NCI-H2081 treated with DMSO at 0.1 percent for 48 hours (cell line): Measurements from ENCODE around the gene ADK.
A peak's percentile ranks its signal among the peaks of the same experiment; 100 is the strongest.
"Not testable (repeated sequence)": the region's sequence is repeated elsewhere in the genome, so short reads cannot be mapped to it uniquely, and the experiment has no call there.

Experiments
- DNase-seq: peaks from one replicate; lab custom pipeline; 2025; lab: John Stamatoyannopoulos, UW

Gene ADK

DNA sequence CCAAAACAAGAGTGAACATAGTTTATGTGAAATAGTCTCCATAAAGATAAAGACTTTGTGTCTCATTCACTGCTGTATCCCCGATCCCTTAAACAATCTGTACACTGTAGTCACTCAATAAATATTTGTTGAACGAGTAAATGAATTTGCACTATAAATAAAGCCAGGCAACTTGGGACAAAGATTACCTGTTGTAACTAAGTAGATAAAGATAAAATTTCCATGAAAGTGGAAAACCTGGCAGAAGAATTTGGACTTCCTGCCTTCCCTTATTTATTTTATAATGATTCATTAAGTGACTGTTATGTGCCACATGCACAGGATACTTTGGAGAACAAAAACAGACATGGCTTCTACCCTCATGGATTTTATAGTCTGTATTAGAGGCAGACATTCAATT is 397.7 kb downstream of the ADK start:
- DNase-seq, result no peak

DNA sequence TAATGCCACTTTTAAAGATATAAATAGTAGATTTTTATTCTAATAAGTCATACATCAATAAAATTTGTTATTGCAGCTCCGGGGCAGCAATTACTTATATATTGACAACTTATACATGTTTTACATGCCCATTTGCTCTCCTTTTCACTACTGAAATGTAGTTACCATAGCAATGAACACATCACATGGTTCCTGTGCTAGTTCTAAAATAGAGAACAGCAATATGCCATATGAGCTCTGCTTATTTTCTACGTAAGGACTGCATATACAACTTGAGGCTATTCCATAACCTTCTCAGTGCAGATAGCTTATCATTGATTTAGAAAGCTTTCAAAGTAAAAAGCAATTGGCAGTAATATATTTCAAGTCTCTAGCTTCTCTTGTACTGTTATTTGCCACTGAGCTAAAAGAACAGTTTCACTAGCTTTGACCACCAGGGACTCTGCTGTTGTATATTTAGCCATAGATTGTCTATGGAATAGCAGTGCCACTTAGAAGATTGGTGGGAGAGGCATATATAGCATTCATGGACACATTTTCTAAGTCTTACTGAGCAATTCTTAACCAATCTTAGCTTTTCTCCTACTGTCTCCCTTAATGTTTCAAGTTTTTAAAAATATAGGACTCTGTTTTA is 405.2 kb downstream of the ADK start:
- no peak for DNase-seq

DNA sequence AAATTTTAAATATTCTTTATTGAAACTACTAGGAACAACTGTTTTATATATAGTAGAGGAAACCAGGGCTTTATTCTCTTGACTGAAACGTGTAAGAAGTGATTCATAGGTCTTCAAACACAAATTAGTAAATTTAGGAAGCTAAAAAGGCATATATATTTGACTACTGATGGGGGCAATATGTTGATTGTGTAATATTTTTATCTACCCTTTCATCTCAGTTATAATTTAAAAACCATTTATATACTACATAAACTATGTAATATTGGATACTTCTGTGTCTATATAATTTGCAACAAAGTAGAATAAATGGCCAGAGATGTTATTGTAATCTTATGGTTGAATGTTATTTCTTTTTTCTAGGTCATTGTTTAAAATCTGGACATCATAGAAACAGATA is 406.1 kb downstream of the ADK start:
- no peak for DNase-seq

DNA sequence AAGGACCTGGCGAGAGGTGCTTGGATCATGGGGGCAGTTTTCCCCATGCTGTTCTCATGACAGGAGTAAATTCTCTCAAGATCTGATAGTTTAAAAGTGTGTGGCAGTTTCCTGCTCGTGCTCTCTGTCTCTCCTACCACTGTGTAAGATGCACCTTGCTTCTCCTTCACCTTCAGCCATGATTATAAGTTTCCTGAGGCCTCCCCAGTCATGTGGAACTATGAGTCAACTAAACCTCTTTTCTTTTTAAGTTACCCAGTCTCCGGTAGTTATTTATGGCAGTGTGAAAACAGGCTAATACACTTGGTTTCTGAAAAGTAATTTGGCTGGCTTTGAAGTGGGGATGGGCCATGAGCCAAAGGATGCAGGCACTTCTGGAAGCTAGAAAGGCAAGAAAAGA is 407.4 kb downstream of the ADK start:
- DNase-seq, result no peak

DNA sequence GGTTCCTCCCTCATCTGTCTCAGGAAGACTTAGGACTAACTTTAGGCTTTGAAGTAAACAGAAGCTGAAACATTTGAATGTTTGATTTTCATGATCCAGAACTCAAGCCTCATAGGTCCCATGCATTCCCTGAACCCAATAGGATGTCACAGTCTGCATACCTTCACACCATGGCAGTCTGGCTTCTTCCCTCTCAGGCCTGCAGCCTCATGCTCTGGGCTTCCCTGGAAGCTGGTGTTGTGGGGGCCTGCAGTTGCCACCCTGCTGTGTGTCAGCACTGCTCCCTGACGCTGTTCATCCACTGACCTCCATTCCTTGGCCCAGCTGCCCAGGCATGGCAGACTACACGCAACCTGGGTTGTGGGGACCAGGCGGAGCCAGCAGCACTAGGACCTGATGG is 407.9 kb downstream of the ADK start:
- DNase-seq, result no peak

DNA sequence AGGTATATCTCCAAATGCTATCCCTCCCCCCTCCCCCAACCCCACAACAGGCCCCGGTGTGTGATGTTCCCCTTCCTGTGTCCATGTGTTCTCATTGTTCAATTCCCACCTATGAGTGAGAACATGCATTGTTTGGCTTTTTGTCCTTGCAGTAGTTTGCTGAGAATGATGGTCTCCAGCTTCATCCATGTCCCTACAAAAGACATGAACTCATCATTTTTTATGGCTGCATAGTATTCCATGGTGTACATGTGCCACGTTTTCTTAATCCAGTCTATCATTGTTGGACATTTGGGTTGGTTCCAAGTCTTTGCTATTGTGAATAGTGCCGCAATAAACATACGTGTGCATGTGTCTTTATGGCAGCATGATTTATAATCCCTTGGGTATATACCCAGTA is 417.9 kb downstream of the ADK start:
- DNase-seq, result not testable (repeated sequence)

DNA sequence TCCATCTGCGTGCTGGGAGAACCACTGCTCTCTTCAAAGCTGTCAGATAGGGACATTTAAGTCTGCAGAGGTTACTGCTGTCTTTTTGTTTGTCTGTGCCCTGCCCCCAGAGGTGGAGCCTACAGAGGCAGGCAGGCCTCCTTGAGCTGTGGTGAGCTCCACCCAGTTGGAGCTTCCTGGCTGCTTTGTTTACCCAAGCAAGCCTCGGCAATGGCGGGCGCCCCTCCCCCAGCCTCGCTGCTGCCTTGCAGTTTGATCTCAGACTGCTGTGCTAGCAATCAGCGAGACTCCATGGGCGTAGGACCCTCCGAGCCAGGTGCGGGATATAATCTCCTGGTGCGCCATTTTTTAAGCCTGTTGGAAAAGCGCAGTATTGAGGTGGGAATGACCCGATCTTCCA is 422.5 kb downstream of the ADK start:
- DNase-seq, result not testable (repeated sequence)

DNA sequence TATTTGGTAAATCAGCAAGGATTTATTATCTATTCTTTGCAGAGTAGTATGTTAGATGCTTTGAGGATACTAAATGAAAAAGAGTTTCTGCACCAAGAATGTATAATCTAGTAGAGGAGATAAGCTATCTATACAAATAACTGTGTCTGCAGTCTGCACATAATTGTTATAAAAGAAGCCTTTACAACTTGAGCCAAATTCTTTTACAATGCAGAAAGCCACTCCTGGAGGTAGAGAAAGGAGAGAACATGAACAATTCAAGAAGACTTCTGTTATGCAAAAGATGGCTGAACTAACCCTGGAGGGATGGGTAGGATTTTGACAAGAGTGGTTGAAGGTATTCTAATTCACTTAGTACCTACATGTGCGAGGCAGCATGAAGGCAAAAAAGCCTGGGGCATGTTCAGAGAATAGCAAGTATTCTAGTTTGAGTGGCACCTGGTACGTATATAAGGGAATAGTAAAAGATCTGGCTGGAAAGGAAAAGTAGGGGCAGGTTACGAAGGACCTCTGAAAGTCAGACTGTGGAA is 424.2 kb downstream of the ADK start:
- DNase-seq, result no peak

DNA sequence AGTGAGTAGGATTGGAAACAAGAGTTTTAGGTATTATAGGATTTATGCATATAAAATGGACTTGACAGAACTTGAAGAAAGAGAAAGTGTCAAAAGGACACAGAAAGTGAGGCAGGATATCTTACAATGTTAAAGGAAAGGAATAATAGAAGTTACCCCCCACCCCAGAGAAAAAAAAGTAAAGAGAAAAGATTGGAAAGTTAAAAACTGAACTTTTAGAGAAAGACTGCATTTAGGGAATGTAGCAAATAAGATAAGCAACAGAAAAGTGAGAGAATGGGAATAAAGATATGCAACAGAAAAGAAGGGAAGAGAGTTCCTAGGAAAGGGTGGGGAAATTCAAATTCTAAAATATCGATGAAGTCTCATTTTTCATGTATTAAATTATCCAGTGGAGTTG is 424.9 kb downstream of the ADK start:
- no peak for DNase-seq

DNA sequence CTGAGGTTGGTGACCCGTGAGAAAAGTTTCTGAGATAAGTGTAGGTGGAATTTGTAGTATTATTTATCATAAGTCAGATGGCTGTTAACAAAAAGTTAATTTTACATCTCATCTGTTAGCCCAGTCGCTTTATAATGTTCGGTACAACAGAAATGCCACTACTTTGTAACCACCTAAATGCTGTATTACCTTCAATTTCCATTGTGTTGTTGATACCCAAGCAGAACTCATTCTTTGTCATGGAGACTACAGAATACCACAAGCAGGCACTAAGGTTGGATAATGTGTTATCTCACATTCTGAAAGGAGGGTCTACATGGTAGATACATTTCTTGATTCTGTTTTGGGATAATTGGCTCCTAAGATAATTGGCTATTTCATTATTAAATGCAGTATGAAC is 425.6 kb downstream of the ADK start:
- DNase-seq, result no peak

DNA sequence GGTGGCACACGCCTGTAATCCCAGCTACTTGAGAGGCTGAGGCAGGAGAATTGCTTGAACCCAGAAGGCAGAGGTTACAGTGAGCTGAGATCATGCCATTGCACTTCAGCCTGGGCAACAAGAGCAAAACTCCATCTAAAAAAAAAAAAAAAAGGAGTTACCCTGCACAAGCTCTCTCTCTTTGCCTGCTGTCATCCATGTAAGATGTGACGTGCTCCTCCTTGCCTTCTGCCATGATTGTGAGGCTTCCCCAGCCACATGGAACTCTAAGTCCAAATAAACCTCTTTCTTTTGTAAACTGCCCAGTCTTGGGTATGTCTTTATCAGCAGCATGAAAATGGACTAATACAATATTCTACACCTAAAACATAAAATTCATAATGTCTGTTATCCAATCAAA is 429.4 kb downstream of the ADK start:
- not testable (repeated sequence) for DNase-seq

DNA sequence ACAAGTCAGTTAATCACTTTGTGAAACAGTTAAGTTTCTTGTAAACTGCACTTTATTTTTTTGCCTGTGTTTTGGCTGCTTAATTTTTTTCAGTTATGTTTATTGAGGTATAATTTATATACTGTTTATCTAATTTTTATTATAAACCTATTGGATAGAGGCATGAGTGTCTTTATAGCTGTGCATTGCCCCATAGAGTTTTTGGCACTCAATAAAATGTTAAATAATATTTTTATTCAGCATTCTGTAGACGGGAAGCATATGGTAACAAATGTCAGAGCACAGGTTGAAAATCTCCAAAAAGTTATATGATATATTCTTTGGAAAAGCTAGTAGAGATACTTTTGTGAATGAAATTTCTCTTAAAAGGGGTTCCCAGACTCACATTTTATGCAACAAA is 431.5 kb downstream of the ADK start:
- no peak for DNase-seq

DNA sequence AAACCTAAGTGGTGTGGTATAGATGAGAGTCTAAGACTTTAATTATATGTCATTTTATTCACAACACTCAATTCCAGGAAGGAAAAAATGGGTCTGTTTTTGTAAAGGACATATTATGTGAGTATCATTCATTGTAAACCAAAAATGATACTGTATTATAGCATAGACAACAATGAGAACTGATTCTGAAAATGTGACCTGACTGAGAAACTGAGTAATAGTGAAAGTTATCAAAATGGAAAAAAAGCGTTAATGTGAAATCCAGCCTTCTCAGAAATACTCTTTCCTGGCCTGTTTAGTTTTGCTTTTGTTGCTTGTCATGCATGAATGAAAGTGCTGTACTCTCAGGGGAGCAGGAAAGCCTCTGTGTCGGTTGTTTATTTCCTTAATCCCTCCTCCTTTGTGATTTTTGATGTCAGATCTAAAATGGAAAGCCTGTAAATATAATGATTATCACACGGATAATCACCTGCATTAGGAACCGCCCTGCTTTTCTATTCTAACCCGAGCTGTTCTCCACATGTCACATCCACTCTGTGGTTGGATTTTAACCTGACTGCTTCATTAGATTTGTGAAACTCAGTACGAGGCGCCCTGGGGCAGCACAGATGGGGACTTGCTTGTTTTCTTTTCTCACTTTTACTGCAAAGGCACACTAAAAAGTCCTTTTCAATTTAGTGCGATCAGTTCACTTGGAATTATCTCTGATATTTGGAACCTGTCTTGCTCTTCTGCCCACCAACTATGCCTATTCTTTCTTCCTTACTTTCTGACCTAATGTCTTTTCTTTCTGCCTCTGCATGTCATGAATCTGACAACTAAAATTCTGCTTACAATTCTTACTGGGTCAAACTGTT is 434.4 kb downstream of the ADK start:
- DNase-seq, result peak; percentile 69

DNA sequence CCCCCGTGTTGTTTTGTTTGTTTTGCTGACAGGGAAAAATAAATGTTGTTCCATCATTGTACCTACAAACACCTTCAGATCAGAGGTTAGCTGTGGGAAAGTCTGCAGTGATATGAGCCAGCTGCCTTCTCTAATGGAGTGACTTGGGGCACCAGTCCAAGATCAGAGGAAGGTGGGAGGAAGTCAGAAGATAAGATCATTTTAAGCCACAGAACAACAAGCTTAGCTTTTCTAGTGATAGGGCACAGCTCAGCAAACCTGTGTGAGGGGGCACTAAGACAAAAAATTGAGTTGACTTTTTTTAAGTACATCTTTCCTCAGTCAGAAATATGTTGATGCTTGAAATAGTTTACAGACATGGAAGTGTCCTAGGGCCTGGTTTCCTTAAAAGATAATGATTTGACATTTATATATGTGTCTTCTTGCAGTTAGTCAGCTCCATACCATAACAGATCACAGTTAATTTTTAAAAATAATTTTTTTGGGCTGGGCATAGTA is 435.1 kb downstream of the ADK start:
- DNase-seq, result no peak

DNA sequence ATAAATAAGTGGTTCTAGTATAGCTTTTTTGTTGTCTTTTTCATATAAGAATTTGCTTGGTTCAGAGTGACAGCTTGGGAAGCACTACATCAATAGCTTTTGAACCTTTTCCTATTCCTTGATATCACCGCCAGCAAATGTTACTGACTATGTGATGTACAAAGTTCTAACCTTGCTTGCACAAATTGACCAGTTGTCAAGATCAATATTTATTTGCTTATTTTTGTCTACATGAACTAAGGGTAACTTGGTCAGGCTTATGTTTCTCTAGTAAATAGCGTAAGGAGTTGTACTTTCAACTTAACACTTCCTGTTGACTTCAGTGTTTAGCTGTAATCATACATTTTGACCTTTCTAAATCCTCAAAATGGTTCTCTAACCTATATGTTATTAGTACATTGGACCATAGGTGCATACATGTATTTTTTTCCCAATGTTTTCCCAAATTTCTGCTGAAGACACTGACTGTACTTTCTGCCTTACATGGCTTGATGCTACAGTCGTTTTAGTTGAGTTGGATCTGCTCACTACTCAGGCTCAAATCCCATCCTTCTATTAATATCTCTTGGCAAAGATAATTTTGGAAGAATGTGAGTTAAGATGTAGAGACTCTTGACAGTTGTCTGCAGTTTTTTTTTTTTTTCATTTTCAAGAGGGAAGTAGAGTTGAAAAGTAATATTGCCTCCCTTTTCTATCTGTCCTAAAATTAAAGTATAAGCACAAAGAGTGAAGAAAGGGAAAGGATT is 436.3 kb downstream of the ADK start:
- DNase-seq, result no peak

DNA sequence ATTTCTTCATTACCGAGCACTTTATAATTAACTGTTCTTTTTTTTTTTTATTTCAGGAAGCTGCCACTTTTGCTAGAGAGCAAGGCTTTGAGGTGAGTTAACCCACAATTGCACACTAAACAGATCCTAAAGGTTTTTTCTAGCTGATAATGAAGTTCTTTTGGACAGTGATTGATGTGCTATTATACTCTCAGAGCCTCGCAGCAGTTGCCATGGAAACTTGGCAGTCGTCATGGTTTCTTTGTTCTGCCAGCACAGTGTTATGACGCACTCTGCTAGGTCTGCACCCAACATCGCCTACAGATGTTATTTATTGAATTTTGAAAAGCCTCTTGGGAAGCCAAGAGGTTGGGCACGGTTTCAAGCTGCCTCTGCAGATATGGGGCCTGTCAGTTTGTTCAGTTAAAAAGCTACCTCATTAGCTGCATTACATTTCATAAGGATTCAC is 438.2 kb downstream of the ADK start:
- DNase-seq, result peak; percentile 90

DNA sequence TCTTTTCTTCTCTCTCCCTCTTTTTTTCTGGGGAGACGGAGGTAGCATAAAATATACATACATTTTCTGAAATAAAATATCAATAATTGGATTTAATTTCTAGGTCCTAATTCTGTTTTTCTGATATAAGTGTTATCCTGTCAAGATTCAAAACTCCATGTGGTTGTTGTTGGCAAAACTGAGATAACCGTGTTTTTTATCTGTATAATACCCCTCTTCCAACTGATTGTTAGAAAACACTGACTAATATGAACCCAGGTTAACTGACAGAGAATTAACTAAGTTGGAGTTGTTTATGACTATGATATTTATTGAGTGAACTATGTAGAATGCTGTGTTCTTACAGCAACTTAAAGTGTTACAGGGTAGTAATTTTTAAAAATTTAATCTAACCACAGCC is 438.8 kb downstream of the ADK start:
- no peak for DNase-seq

DNA sequence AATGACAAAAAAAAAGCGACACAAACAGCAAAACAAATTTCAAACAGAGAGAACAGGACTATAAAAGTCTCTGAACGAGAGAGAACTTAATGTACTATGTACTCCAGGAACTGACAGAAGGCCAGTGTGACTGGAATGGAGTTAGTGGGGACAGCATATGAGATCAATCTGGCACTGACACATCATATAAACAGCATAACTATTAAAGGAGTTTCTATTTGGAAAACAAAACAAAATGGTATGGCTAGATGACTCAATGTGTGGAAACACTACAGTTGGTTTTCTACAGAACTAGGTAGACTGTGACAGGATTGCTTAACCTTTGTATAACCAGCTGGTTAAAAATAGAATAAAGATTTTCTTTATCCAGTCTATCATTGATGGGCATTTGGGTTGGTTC is 442.4 kb downstream of the ADK start:
- no peak for DNase-seq

DNA sequence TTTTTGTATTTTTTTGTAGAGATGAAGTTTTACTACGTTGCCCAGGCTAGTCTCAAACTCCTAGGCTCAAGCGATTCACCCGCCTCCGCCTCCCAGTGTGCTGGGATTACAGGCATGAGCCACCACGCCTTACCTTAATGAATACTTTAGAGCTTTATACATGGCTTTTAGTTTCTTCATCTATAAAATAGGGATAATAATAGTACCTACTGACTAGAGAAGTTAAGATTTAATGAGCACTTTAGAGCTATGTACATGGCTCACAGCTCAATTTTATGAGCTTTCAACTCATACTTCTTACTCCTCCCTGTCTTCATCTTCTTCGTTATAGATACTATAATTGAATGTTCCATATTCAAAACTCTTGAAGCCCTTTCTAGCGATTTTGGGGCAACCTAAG is 445.7 kb downstream of the ADK start:
- DNase-seq, result no peak

DNA sequence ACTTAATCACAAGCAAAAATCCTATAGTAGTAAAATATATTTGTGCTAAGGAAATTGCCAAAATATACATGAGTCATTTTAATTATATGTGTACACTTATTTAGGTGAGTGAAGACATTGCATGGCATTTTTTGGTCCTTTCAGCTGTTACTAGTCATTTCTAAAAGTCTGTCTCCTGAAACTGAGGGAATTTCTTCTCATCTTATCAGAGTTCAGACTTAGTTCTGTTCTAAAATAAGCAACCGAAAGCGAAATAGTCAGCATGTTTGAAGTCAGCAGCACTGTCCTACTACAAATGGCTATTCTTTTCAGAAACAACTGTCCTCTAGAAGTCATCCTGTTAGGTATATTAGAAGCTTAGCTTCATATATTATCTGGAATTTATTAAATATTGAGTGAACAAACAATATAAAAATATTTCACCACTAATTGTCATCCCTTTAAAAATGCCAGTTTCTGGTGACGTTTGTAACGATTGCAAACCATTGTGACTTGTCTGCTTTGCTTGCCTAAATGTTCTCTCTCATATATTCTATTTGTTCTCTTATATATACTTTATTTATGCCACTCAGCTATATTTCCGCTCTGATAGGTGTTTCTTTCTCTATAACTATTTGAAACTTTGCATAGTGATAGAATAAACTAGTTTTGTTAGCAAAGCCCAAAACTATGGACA is 448.0 kb downstream of the ADK start:
- DNase-seq, result no peak

DNA sequence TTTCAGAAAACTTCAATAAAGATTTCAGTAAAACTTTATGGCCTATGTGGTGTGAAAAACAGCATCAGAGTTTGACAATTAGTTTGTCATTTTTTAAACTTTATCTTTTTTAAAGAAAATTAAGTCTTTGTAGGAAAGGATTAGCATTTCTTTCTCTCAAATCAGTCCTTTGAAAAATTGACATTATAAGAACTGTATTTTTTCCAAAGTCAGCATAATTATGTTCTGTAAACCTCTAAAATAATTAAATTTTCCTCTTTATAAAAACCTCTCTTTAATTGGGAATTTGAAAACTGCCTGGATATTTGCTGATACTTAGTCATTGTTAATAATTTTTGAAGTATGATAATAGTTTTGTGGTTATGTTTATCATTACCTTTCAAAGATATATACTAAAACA is 448.7 kb downstream of the ADK start:
- DNase-seq, result no peak

DNA sequence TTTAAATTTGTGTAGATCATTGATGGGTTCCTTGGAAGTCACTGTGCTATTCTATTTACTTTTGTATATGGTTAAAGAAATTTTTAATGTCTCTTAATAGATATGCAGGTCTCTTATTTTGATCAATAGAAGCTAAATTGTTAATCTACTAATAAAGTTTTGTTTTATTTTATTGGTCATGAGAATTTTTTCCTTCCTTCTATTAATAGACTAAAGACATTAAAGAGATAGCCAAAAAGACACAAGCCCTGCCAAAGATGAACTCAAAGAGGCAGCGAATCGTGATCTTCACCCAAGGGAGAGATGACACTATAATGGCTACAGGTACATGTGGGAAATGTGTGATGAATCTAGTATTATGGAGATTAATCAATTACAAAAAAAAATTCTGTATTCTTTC is 449.1 kb downstream of the ADK start:
- no peak for DNase-seq
